Right lobe of liver (tissue), 6 donors: ENCODE data around the gene CCDC28A. TPM values are rescaled to one million over a fixed set of nuclear protein-coding genes. Genes with fewer than 3 reads are reported as not detected.

ENCODE experiments used
- ATAC-seq, 4 donors: fragments of 200-7000 bp; cut with Tn5 transposase; one replicate each; pipeline ENCODE4 v1.9.1; 2020; ENCODE audit warnings: mild to moderate bottlenecking in 4 of 4, moderate library complexity in 4 of 4
- DNase-seq, 3 donors: peaks; one replicate each; pipeline ENCODE4 v3.0.0-alpha.2; 2020
- H3K27ac ChIP-seq, 3 donors: fragments of 200-600 bp; one replicate each; pipeline ENCODE4 v1.8.0; 2022
- H3K27me3 ChIP-seq, 2 donors: fragments of 200-600 bp; one replicate each; pipeline ENCODE4 v1.8.0; 2022
- H3K36me3 ChIP-seq, 4 donors: fragments of 200-600 bp; sonication (generic) in 1 of 4; one replicate each; pipeline versions ENCODE4 v1.5.1 to v1.8.0; 2017 to 2022; ENCODE audit warnings: control low read depth in 1 of 4
- H3K4me1 ChIP-seq, 4 donors: fragments of 200-600 bp; sonication (generic) in 1 of 4; one replicate each; pipeline versions ENCODE4 v1.5.1 to v1.8.0; 2017 to 2022; ENCODE audit warnings: control low read depth in 1 of 4
- H3K4me3 ChIP-seq, 3 donors: fragments of 200-600 bp; one replicate each; pipeline ENCODE4 v1.8.0; 2022
- H3K9me3 ChIP-seq, 4 donors: fragments of 200-600 bp; sonication (generic) in 1 of 4; one replicate each; pipeline versions ENCODE4 v1.5.1 to v1.8.0; 2017 to 2022; ENCODE audit warnings: control low read depth in 1 of 4
- CTCF ChIP-seq, 4 donors: fragments of 200-600 bp in 3 of 4; fragments of 450-650 bp in 1 of 4; IDR thresholded peaks; one replicate each; pipeline versions ENCODE4 v1.5.1 to v1.8.0; 2016 to 2022; ENCODE audit warnings: antibody characterized with exemption in 4 of 4, mild to moderate bottlenecking in 2 of 4
- POLR2A ChIP-seq: fragments of 450-650 bp; IDR thresholded peaks from one replicate; pipeline ENCODE4 v1.6.1; 2017; ENCODE audit warnings: antibody characterized with exemption, mild to moderate bottlenecking
- WGBS: methylation state at CpG from one replicate; pipeline ENCODE4 v1.1.6; 2018; ENCODE audit warnings: low coverage, low lambda C conversion rate; ENCODE audit not compliant: insufficient coverage; ENCODE audit errors: missing lambda C conversion rate; 5-methylcytosine and 5-hydroxymethylcytosine counted together
- intact Hi-C, 2 donors: fragments of 100-400 bp; cut with DNase I; formaldehyde crosslinking; loops; one replicate each; pipeline versions ENCODE4 v1.11.2 to v1.14.1; 2022
- total RNA-seq, 6 experiments: library from RNA; depleted of rRNA in 2 of 6; stranded (reverse); fragments of >200 nt in 2 of 6; fragmentation: NEBNext Ultra II Directional in 3 of 6; extraction: Animal tissue kit (Norgen Biotek cat#: 25700) in 3 of 6; gene quantifications; one replicate each; pipeline versions ENCODE4 v1.1.0 to v1.2.4, GENCODE V29; 2016 to 2023
- donor health status: DM: no; HTN: yes; CAD: no.
- donor health status: DM: no; HTN: no; CAD: no.
- donor health status: DM: no; HTN: no; CAD: no.
- donor health status: DM: no; HTN: yes; CAD: no.
- donor health status: DM: no; HTN: yes; CAD: no.

Gene CCDC28A
- total RNA-seq, 6 experiments from 2014 or later: 14.6 to 27.1 (median 17.2) TPM

GRCh38 chr6:138803331-138803730 lies 29.8 kb downstream of the CCDC28A start:
- Histone ChIP-seq H3K4me1 (no peaks in the 10 kb centered on the region), H3K9me3 (no peaks in the 10 kb centered on the region), H3K4me3 (no peak overlapping the region), H3K27ac (no peak overlapping the region), H3K36me3 (no peaks in the 10 kb centered on the region), H3K27me3 (no peaks in the 10 kb centered on the region)
- TF ChIP-seq CTCF (IDR thresholded peaks at IDR 0.05): no peak
- TF ChIP-seq POLR2A: no peak
- WGBS: 84% methylated on average over 2 of the region's 2 CpGs
- ATAC-seq (no peak), DNase-seq (no peak)
- intact Hi-C loops: no loop called here

GRCh38 chr6:138803861-138804260 lies 30.3 kb downstream of the CCDC28A start:
- Histone ChIP-seq H3K27me3 (no peaks in the 10 kb centered on the region), H3K9me3 (no peaks in the 10 kb centered on the region)
- DNase-seq: no peak

GRCh38 chr6:138805016-138805765 lies 31.6 kb downstream of the CCDC28A start:
- intact Hi-C loops: no loop called here
- WGBS: 71% methylated on average over 5 of the region's 9 CpGs
- ATAC-seq: no peak

More at GRCh38 chr6:138803861-138804260, 30.3 kb downstream of the CCDC28A start:
- TF ChIP-seq POLR2A (no peak), CTCF (IDR thresholded peaks at IDR 0.05) (no peak)
- Histone ChIP-seq H3K36me3 (no peaks in the 10 kb centered on the region), H3K4me1 (no peaks in the 10 kb centered on the region), H3K4me3 (no peak overlapping the region), H3K27ac (no peak overlapping the region)
- no peak for ATAC-seq
- WGBS: 65% methylated on average over 4 of the region's 4 CpGs
- intact Hi-C loops: no loop called here

GRCh38 chr6:138806889-138807288 lies 33.3 kb downstream of the CCDC28A start:
- Histone ChIP-seq H3K27me3 (no peaks in the 10 kb centered on the region), H3K9me3 (no peaks in the 10 kb centered on the region), H3K4me1 (no peaks in the 10 kb centered on the region), H3K36me3 (no peaks in the 10 kb centered on the region), H3K27ac (no peak overlapping the region), H3K4me3 (no peak overlapping the region)
- no peak for DNase-seq
- TF ChIP-seq POLR2A: no peak
- TF ChIP-seq CTCF (IDR thresholded peaks at IDR 0.05): no peak
- ATAC-seq: no peak
- 79% methylated on average over 1 of the region's 1 CpG for WGBS
- intact Hi-C loops: no loop called here

More at GRCh38 chr6:138805016-138805765, 31.6 kb downstream of the CCDC28A start:
- DNase-seq: no peak
- Histone ChIP-seq H3K9me3 (no peaks in the 10 kb centered on the region), H3K27me3 (no peaks in the 10 kb centered on the region), H3K27ac (no peak overlapping the region), H3K4me3 (no peak overlapping the region), H3K4me1 (no peaks in the 10 kb centered on the region), H3K36me3 (no peaks in the 10 kb centered on the region)
- no peak for TF ChIP-seq CTCF (IDR thresholded peaks at IDR 0.05)
- no peak for TF ChIP-seq POLR2A
